Measurements from ENCODE around the gene FUT8. TPM values are rescaled to one million over a fixed set of nuclear protein-coding genes. Genes with fewer than 3 reads are reported as not detected.

FUT8 gene
- total RNA-seq, 1 donor, result 124 TPM

DNA sequence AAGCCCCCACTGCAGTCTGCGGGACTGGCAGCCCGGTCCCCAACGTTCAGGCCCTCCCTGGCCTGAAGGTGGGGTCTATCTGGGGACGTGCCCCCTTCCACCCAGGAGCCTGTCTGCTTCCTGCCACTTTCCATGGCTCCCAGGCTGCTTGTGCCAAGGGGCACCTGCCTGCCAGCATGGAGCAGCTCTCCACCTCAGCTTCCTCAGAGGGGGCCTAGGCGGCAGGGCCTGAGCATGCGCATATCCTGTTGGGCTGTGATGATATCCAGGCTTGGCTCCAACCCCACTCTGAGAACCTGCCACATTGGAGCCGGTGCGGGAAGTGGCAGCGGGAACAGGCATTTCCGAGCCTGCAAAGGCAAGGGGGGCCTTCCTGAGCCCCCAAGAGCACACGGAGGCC, 57.4 kb downstream of the FUT8 start:
- no peak overlapping the region for H3K4me2 ChIP-seq (ENCODE audit: insufficient read depth, low read length)
- TF ChIP-seq, protein P1, sequence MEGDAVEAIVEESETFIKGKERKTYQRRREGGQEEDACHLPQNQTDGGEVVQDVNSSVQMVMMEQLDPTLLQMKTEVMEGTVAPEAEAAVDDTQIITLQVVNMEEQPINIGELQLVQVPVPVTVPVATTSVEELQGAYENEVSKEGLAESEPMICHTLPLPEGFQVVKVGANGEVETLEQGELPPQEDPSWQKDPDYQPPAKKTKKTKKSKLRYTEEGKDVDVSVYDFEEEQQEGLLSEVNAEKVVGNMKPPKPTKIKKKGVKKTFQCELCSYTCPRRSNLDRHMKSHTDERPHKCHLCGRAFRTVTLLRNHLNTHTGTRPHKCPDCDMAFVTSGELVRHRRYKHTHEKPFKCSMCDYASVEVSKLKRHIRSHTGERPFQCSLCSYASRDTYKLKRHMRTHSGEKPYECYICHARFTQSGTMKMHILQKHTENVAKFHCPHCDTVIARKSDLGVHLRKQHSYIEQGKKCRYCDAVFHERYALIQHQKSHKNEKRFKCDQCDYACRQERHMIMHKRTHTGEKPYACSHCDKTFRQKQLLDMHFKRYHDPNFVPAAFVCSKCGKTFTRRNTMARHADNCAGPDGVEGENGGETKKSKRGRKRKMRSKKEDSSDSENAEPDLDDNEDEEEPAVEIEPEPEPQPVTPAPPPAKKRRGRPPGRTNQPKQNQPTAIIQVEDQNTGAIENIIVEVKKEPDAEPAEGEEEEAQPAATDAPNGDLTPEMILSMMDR (IDR thresholded peaks at IDR 0.05; ENCODE audit: extremely low read depth, low read depth, low read length), result no peak
- H3K4me3 ChIP-seq (ENCODE audit: insufficient read depth, low read length), result no peak overlapping the region
- no peaks in the 10 kb centered on the region for H3K9me3 ChIP-seq (ENCODE audit: low read depth, low read length)
- no peak for DNase-seq (ENCODE audit: insufficient read length, low spot score, missing footprints)
- no peak overlapping the region for H3K27ac ChIP-seq (ENCODE audit: low read depth, low read length)
- no peak overlapping the region for H2AFZ ChIP-seq (ENCODE audit: low read length)
- H3K79me2 ChIP-seq (ENCODE audit: insufficient read depth, low read length), result peaks cover 33% of the 10 kb centered on the region
- peaks cover 6% of the 10 kb centered on the region for H4K20me1 ChIP-seq (ENCODE audit: insufficient read depth, low read length)
- no peaks in the 10 kb centered on the region for H3K36me3 ChIP-seq (ENCODE audit: insufficient read depth, low read length)
- no peaks in the 10 kb centered on the region for H3K27me3 ChIP-seq (ENCODE audit: insufficient read depth, low read length)
- H3K4me1 ChIP-seq (ENCODE audit: insufficient read depth, low read length), result no peaks in the 10 kb centered on the region

GRCh38 chr14:65470404-65470880, 57.9 kb downstream of the FUT8 start:
- no peaks in the 10 kb centered on the region for H3K27me3 ChIP-seq (ENCODE audit: insufficient read depth, low read length)
- H3K4me2 ChIP-seq (ENCODE audit: insufficient read depth, low read length), result no peak overlapping the region
- H3K9me3 ChIP-seq (ENCODE audit: low read depth, low read length), result no peaks in the 10 kb centered on the region
- peaks cover 6% of the 10 kb centered on the region for H4K20me1 ChIP-seq (ENCODE audit: insufficient read depth, low read length)
- no peak overlapping the region for H3K4me3 ChIP-seq (ENCODE audit: insufficient read depth, low read length)
- no peak for DNase-seq (ENCODE audit: insufficient read length, low spot score, missing footprints)
- no peak overlapping the region for H3K27ac ChIP-seq (ENCODE audit: low read depth, low read length)
- H2AFZ ChIP-seq (ENCODE audit: low read length), result no peak overlapping the region
- peaks cover 32% of the 10 kb centered on the region for H3K79me2 ChIP-seq (ENCODE audit: insufficient read depth, low read length)
- no peaks in the 10 kb centered on the region for H3K4me1 ChIP-seq (ENCODE audit: insufficient read depth, low read length)
- no peaks in the 10 kb centered on the region for H3K36me3 ChIP-seq (ENCODE audit: insufficient read depth, low read length)
- TF ChIP-seq, protein P1 (IDR thresholded peaks at IDR 0.05; ENCODE audit: extremely low read depth, low read depth, low read length), result no peak

- Histone ChIP-seq H3K36me3 (ENCODE audit: insufficient read depth, low read length) (no peaks in the 10 kb centered on the region), H3K9me3 (ENCODE audit: low read depth, low read length) (no peaks in the 10 kb centered on the region), H3K4me1 (ENCODE audit: insufficient read depth, low read length) (no peaks in the 10 kb centered on the region), H3K4me2 (ENCODE audit: insufficient read depth, low read length) (no peak overlapping the region), H3K27ac (ENCODE audit: low read depth, low read length) (no peak overlapping the region), H4K20me1 (ENCODE audit: insufficient read depth, low read length) (peaks cover 6% of the 10 kb centered on the region), H3K4me3 (ENCODE audit: insufficient read depth, low read length) (no peak overlapping the region), H3K27me3 (ENCODE audit: insufficient read depth, low read length) (no peaks in the 10 kb centered on the region), H3K79me2 (ENCODE audit: insufficient read depth, low read length) (peaks cover 36% of the 10 kb centered on the region), H2AFZ (ENCODE audit: low read length) (no peak overlapping the region)
- TF ChIP-seq, protein P1 (IDR thresholded peaks at IDR 0.05; ENCODE audit: extremely low read depth, low read depth, low read length), result no peak
- no peak for DNase-seq (ENCODE audit: insufficient read length, low spot score, missing footprints)
These were observed 58.7 kb downstream of the FUT8 start for GRCh38 chr14:65471038-65471878.

GRCh38 chr14:65472189-65472588, 59.7 kb downstream of the FUT8 start:
- Histone ChIP-seq H3K79me2 (ENCODE audit: insufficient read depth, low read length) (peaks cover 38% of the 10 kb centered on the region), H3K27ac (ENCODE audit: low read depth, low read length) (no peak overlapping the region)

More at GRCh38 chr14:65472189-65472588, 59.7 kb downstream of the FUT8 start:
- no peaks in the 10 kb centered on the region for H3K36me3 ChIP-seq (ENCODE audit: insufficient read depth, low read length)
- H3K4me2 ChIP-seq (ENCODE audit: insufficient read depth, low read length), result no peak overlapping the region
- H2AFZ ChIP-seq (ENCODE audit: low read length), result no peak overlapping the region
- H3K27me3 ChIP-seq (ENCODE audit: insufficient read depth, low read length), result no peaks in the 10 kb centered on the region
- peaks cover 6% of the 10 kb centered on the region for H4K20me1 ChIP-seq (ENCODE audit: insufficient read depth, low read length)
- no peak overlapping the region for H3K4me3 ChIP-seq (ENCODE audit: insufficient read depth, low read length)
- no peak for DNase-seq (ENCODE audit: insufficient read length, low spot score, missing footprints)
- no peaks in the 10 kb centered on the region for H3K4me1 ChIP-seq (ENCODE audit: insufficient read depth, low read length)
- TF ChIP-seq, protein P1 (IDR thresholded peaks at IDR 0.05; ENCODE audit: extremely low read depth, low read depth, low read length), result no peak
- no peaks in the 10 kb centered on the region for H3K9me3 ChIP-seq (ENCODE audit: low read depth, low read length)
